ENCODE results near the gene PTPN9.
"Not testable (repeated sequence)": the region's sequence is repeated elsewhere in the genome, so short reads cannot be mapped to it uniquely, and the experiment has no call there.

DNA sequence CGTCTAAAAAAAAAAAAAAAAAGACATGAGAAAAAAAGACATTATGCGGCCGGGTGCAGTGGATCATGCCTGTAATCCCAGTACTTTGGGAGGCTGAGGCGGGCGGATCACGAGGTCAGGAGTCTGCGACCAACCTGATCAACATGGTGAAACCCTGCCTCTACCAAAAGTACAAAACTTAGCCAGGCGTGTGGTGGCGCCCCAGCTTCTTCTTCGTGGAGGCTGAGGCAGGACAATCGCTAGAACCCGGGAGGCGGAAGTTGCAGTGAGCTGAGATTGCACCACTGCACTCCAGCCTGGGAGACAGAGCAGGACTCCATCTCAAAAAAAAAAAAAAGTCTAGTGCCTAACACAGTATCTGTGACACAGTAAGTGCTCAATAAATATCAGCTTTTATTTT, 130.9 kb downstream of the PTPN9 start:
- TF ChIP-seq TARDBP (IDR thresholded peaks at IDR 0.05); HDGF (IDR thresholded peaks at IDR 0.05; ENCODE audit: borderline replicate concordance); FOXK2 (IDR thresholded peaks at IDR 0.05); L3MBTL2 (conservative IDR thresholded peaks at IDR 0.05); SP1 (IDR thresholded peaks at IDR 0.05); ZNF384 (IDR thresholded peaks at IDR 0.05); NFRKB (IDR thresholded peaks at IDR 0.05); FOXM1 (IDR thresholded peaks at IDR 0.05; ENCODE audit: borderline replicate concordance); CTBP1 (IDR thresholded peaks at IDR 0.05; ENCODE audit: borderline replicate concordance); ARNT (IDR thresholded peaks at IDR 0.05); FOXA1 (IDR thresholded peaks at IDR 0.05); BHLHE40 (IDR thresholded peaks at IDR 0.05; ENCODE audit: borderline replicate concordance); ELF4 (IDR thresholded peaks at IDR 0.05): not testable (repeated sequence)
- TF ChIP-seq, protein P1, sequence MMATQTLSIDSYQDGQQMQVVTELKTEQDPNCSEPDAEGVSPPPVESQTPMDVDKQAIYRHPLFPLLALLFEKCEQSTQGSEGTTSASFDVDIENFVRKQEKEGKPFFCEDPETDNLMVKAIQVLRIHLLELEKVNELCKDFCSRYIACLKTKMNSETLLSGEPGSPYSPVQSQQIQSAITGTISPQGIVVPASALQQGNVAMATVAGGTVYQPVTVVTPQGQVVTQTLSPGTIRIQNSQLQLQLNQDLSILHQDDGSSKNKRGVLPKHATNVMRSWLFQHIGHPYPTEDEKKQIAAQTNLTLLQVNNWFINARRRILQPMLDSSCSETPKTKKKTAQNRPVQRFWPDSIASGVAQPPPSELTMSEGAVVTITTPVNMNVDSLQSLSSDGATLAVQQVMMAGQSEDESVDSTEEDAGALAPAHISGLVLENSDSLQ (IDR thresholded peaks at IDR 0.05), result not testable (repeated sequence)

Measured in HEK293T (cell line).